SU-DHL-6 (cell line): ENCODE data around the gene SRXN1.

Experiments
- EZH2phosphoT487 ChIP-seq: fragments of 200-600 bp; sonication (generic), shearing (Covaris generic); conservative IDR thresholded peaks from 2 replicates; pipeline ENCODE4 v1.6.1; 2018; ENCODE audit warnings: mild to moderate bottlenecking, antibody characterized with exemption, low read length, moderate library complexity, mixed read lengths
- TF ChIP-seq, protein P1 (sequence below): fragments of 200-600 bp; sonication (generic); IDR thresholded peaks from one replicate; pipeline ENCODE4 v1.5.1; 2017; ENCODE audit warnings: antibody characterized with exemption, mild to moderate bottlenecking, low read length, moderate library complexity; ENCODE audit not compliant: insufficient read depth, poor library complexity, severe bottlenecking

DNA sequence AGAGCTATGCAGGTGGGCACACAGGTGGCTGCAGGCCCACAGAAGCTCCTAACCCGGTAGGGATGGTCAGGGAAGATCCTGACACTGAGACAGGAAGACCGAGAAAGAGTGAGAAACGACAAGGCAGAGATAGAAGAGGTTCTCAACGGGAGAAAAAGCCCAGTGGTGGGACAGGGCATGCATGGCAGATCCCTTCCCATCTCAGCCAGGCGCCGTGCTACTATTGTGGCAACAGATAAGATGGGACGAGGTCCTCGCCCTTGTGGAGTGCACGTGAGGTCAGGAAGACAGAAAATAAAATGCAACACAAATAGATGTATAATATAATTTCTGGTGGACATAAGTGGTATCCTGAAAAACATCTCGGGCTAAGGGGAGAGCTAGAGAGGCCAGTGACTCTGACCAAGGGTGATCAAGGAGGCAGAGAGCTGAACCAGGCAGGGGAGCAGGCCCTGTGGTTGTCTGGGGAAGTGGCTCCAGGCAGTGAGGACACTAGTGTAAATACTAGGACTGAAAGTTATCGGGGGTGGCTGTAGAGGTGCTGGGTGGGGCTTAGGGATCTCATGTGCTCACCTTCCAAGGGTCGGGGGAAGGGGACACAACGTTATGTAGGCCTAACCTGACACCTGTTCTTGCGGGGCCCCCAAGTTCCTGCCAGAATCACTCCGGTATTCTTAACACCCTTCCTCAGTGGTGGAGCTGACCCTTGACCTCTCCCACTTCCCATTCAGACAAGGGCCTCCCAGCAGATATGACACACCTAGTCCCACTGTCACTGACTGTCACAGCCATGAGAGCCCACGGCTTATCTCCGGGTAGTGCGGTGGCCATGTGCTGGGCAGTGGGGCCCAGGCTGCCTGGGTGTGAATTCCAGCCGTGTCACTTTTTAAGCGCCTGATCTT lies 1.0 kb downstream of the SRXN1 start:
- TF ChIP-seq, protein P1, sequence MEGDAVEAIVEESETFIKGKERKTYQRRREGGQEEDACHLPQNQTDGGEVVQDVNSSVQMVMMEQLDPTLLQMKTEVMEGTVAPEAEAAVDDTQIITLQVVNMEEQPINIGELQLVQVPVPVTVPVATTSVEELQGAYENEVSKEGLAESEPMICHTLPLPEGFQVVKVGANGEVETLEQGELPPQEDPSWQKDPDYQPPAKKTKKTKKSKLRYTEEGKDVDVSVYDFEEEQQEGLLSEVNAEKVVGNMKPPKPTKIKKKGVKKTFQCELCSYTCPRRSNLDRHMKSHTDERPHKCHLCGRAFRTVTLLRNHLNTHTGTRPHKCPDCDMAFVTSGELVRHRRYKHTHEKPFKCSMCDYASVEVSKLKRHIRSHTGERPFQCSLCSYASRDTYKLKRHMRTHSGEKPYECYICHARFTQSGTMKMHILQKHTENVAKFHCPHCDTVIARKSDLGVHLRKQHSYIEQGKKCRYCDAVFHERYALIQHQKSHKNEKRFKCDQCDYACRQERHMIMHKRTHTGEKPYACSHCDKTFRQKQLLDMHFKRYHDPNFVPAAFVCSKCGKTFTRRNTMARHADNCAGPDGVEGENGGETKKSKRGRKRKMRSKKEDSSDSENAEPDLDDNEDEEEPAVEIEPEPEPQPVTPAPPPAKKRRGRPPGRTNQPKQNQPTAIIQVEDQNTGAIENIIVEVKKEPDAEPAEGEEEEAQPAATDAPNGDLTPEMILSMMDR = no peak
- TF ChIP-seq EZH2phosphoT487 = no peak
